Panc1 (cell line): ENCODE results near the gene ANKRD18B.

Experiments used
- CTCF ChIP-seq: fragments of 450-650 bp; IDR thresholded peaks from 2 replicates; pipeline ENCODE4 v1.5.1; 2017; ENCODE audit warnings: mild to moderate bottlenecking
- POLR2AphosphoS5 ChIP-seq: IDR thresholded peaks from 2 replicates; pipeline ENCODE4 v1.6.1; 2012; ENCODE audit warnings: mild to moderate bottlenecking, low read depth, low read length, moderate library complexity
- REST ChIP-seq, 2 experiments: IDR thresholded peaks; 2 replicates each; pipeline ENCODE4 v1.6.1; 2011 to 2012; ENCODE audit warnings: low read depth in 2 of 2, control low read depth in 1 of 2, low read length in 1 of 2, mild to moderate bottlenecking in 1 of 2, moderate library complexity in 1 of 2; ENCODE audit not compliant: insufficient read depth in 1 of 2
- SIN3A ChIP-seq: IDR thresholded peaks from 2 replicates; pipeline ENCODE4 v1.6.1; 2012; ENCODE audit warnings: low read depth, mild to moderate bottlenecking, low read length, moderate library complexity, borderline replicate concordance; ENCODE audit not compliant: insufficient read depth
- TCF7L2 ChIP-seq: IDR thresholded peaks from 2 replicates; pipeline ENCODE4 v1.6.1; 2011; ENCODE audit warnings: mild to moderate bottlenecking, low read depth, low read length, inconsistent platforms

DNA sequence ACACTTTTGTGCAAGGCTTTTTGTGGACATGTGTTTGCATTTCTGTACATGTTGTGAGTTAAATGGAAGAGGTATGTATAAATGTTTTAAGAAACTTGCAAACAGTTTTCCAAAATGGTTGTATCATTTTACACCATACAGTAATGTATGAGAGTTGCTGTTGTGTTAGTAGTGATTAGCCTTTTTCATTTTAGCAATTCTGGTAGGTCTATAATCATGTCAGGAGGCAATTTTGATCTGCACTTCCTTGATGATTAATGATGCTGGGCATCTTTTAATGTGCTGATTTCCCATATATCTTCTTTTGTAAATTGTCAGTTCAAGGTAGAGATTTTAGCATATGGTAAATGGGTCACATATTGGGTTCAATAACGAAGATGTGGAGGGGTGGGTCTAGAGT is 87.3 kb downstream of the ANKRD18B start:
- TF ChIP-seq POLR2AphosphoS5, result no peak
- TF ChIP-seq CTCF, result no peak
- TF ChIP-seq REST (IDR thresholded peaks at IDR 0.05; ENCODE audit: insufficient read depth in 1 of 2, low read depth in 2 of 2, low read length in 1 of 2), result no peak
- TF ChIP-seq TCF7L2, result no peak
- TF ChIP-seq SIN3A, result no peak
